Astrocyte of the cerebellum (primary cell): ENCODE results near the gene SRSF3.

Experiments
- DNase-seq: peaks from one replicate; pipeline ENCODE4 v3.0.0-alpha.2; 2011; ENCODE audit warnings: low read depth
- H3K4me3 ChIP-seq: 2 replicates; pipeline ENCODE4 v1.5.1; 2011; ENCODE audit warnings: mild to moderate bottlenecking, low read depth, low read length, moderate library complexity
- in situ Hi-C: cut with HindIII; loops from 2 replicates; pipeline ENCODE4 v1.10.0; 2017; ENCODE audit warnings: low sequenced_read_pairs
- TF ChIP-seq, protein P1 (sequence below): IDR thresholded peaks from 2 replicates; pipeline ENCODE4 v1.5.1; 2012; ENCODE audit warnings: low read length, low read depth, moderate library complexity, mild to moderate bottlenecking; ENCODE audit errors: missing control alignments

The SRSF3 gene

GRCh38 chr6:36636687-36637418 is 42.7 kb downstream of the SRSF3 start:
- no peak for DNase-seq
- H3K4me3 ChIP-seq, result no peak overlapping the region
- in situ Hi-C loops, result no loop called here
- TF ChIP-seq, protein P1, sequence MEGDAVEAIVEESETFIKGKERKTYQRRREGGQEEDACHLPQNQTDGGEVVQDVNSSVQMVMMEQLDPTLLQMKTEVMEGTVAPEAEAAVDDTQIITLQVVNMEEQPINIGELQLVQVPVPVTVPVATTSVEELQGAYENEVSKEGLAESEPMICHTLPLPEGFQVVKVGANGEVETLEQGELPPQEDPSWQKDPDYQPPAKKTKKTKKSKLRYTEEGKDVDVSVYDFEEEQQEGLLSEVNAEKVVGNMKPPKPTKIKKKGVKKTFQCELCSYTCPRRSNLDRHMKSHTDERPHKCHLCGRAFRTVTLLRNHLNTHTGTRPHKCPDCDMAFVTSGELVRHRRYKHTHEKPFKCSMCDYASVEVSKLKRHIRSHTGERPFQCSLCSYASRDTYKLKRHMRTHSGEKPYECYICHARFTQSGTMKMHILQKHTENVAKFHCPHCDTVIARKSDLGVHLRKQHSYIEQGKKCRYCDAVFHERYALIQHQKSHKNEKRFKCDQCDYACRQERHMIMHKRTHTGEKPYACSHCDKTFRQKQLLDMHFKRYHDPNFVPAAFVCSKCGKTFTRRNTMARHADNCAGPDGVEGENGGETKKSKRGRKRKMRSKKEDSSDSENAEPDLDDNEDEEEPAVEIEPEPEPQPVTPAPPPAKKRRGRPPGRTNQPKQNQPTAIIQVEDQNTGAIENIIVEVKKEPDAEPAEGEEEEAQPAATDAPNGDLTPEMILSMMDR, result no peak

DNA sequence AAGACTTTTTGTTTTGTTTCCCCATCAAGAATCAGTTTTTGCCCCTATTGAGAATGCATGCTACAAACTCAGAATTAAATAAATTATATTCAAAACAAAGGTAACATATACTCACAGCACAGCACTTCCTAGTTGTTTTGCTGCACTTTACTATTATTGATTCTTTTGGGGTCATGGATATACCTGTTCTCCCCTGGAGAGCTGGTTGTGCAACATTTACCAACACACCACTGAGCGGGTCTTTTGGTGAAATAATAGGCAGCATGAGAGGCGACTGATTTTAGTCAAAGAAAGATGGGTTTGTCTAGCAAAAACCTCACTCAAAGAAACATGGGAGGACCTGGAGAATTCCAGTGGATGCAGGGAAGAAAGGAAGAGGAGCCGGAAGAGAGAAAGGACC is 44.4 kb downstream of the SRSF3 start:
- DNase-seq, result no peak
- in situ Hi-C loops, result no loop called here
- H3K4me3 ChIP-seq, result no peak overlapping the region
- TF ChIP-seq, protein P1, result no peak

DNA sequence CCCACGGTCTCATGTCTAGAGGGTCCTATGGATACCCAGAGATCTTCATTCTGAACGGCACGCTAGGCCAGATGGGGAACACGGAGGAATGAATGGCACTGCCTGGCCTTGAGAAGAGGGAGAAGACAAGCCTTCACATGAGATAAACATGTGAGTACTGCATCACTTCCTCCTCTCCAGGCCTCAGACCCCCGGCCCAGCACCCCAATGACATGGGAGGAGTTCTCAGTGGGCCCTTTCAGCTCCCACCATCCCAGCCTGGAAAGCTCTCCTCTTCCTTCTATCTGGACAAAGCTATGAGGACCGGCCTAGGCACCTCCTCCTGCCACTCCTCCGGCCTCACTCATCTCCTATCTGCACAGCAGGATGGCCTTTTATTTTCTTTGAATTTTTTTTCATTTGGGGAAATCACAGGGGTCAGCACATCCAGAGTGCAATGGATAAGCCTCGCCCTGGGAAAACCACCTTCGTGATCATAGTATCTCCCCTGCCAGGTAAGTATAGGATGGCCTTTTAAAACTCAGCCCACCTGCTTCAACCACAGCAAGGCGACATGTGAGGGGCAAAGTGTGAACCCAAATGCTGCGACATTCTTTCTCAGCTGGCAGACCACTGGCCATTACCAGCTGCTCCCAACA is 45.1 kb downstream of the SRSF3 start:
- DNase-seq, result peak; percentile 33
- H3K4me3 ChIP-seq, result no peak overlapping the region
- TF ChIP-seq, protein P1, result no peak
- in situ Hi-C loops, result no loop called here

- no peak for DNase-seq
- TF ChIP-seq, protein P1, result no peak
- in situ Hi-C loops, result no loop called here
- H3K4me3 ChIP-seq, result no peak overlapping the region
Observed at GRCh38 chr6:36641543-36641942, 47.4 kb downstream of the SRSF3 start.

DNA sequence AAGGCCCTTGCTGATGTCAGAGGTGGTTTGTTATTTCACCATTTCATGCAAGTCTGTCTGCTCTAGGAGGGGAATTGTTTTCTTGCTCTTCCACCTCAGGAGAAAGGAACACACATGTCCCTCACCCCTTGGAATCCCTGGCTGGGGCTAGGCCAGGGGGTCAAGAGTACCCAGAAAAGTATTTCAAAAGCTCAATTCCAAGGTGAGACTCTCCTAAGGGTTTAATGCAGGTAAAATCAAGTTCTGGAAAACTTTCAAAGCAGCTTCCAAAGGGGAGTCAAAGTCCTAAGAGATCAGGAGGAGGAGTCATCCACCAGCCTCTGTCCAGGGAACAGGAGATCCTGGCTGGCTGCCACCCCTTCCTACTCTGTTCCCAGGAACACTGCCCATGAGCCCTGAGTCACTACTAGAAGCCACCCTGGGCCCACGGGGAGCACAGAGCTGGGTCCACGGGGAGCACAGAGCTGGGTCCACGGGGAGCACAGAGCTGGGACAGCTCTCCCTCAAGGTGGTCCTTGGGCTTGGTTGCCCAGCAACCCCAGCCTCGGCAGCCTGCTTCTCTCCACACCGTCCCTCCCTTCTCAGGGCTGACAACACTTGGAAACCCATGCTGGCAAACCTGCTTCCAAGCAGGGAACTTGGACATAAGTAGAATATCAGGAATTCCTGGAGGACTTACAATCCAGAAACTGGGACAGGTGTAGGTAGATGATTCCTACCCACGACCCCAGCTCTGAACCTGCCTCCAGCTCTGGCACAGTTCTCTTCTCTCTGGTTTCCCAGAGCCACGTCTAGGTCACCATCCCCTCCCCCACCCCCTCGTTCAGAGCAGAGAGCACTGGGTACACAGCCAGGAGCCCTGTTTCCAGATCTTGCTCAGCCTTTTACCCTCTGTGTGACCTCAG is 49.0 kb downstream of the SRSF3 start:
- no peak overlapping the region for H3K4me3 ChIP-seq
- in situ Hi-C loops, result no loop called here
- peak; percentile 62 for DNase-seq
- TF ChIP-seq, protein P1, result no peak

GRCh38 chr6:36643977-36644376 is 49.8 kb downstream of the SRSF3 start:
- TF ChIP-seq, protein P1, result no peak
- H3K4me3 ChIP-seq, result no peak overlapping the region
- in situ Hi-C loops, result no loop called here
- DNase-seq, result no peak
